Non-pigmented ciliary epithelial cell (primary cell): ENCODE measurements around the gene AQP1.

ENCODE experiments used
- DNase-seq: peaks from one replicate; pipeline ENCODE4 v3.0.0-alpha.2; 2010; ENCODE audit warnings: low read depth

Gene AQP1

DNA sequence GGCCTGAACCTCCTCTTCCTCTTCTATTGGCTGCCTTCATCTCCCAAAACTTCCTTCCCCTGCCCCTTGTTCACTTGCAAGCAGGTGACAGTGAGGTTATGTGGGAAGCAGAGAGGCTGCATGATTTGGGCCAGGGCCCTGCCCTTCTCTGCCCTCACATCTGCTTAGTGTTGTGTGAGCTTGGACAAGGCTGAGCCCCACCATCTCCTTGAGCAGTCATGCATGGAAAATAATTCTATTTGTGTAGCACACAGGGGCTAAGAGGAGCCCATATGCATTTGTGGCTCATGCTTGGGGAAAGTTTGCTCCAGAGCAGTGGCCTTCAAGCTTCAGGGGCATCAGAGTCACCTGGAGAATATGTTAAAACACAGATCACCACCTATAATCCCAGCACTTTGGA, 26.8 kb upstream of the AQP1 start:
- DNase-seq = no peak

DNA sequence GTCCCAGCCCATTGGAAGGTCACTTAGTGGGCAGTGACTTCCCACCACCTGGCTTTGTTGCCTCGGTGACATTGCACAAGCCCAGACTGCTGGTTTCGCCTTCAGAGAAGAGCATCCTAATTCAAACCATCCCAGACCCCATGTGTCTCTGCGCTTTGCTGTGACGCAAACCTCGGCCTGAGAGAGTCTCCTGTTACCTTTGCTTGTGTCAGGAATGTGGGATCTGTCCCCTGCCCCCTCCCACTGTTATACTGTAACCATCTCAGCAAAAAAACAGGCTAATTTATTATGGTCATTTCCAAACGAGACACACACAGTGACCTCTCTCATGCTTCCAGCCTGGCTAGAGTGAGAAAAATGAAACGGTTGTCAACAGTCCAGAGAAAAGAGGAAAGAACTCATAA, 25.0 kb upstream of the AQP1 start:
- no peak for DNase-seq

DNA sequence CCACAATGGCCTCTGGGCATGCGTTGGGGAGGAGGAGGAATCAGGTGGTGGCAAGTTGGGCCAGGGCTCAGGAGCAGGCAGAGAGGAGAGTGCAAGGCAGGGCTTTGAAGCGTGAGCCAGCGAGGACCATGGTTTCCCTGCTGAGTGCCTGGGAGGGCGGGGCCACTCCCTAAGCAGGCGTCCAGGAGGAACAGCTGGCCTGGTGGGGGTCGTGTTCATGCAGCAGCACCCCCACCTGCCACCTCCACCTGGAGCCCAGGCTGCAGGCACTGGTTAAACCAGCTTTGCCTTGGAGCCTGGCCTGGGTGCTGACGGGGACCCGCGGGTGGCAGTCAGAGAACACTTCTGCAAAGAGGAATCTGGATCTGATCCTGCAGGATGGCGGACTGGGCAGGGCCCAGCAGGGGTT, 24.2 kb upstream of the AQP1 start:
- DNase-seq = no peak

DNA sequence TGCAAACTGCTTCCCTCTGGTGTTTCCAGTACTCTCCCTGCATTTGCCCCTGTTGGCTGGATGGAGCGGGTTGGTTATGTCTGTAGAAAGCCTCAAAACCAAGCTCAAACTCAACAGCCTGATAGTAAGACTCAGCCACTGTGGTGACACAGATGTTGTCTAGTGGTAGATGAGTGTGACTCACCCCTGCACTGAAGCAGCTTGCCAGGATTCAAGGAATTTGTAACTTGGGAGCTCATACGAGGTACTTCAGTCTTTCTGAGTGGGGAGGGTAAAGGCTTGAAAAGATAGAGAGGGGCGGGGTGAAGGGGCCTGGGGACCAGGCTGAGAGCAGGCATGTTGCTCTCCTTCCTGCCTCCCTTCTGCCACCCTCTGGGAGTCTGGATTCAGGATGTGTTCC, 22.9 kb upstream of the AQP1 start:
- DNase-seq = peak; percentile 68

DNA sequence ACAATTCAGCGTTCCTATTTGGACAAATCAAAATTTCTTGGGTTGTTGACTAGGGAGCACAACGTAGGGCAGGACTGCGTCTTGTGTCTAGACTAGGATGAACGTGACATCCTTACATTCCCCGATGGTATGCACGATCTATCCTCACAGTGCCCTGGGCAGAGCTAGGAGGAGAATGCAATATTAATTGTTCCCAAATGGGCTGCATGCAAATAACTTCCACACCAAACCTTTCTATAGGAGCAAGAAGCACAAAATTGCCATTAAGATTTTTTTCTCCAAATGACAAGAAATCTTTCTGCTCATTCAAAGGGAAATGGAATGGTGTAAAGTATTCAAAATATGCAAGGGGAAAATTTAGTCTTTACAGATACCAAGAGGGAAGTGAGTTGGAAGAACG, 21.4 kb upstream of the AQP1 start:
- no peak for DNase-seq

DNA sequence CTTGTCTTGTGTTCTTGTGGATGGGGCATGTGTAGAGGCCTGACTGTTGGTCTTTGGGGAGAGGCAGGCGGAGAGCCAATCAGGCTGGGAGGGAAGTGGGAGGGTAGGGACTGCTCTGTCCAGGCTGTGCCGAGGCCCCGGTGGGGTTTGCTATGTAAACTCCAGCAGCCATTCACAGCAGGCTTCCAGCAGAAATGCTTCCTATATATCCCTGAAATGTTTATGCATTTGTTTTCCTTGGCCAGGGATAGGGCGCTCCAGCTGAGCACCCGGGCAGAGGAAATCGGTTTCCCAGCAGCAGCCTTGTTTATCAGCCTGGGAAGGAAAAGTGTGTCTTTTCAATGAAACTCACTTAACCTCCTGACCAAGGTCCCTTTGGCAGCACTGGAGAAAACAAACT, 18.3 kb upstream of the AQP1 start:
- peak; percentile 17 for DNase-seq

DNA sequence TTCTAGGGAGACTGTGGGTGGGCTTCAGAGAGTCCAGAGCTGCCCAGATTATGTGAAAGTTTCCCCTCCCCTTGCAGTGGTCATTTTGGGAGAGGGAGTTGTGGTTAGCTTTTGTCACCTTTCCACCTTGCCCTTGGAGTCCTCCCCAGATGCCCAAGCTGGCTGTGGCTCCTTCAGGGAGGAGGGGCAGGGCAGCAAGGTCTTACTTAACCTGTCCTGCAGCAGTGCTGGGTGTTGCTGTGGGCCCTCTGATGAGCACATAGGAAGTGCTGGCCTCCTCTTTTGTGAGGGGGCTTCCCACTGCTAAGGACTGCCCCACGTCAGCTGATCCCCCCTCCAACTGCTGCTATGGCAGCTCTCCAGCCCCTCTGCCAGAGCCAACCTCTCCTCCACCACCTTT, 17.6 kb upstream of the AQP1 start:
- no peak for DNase-seq

DNA sequence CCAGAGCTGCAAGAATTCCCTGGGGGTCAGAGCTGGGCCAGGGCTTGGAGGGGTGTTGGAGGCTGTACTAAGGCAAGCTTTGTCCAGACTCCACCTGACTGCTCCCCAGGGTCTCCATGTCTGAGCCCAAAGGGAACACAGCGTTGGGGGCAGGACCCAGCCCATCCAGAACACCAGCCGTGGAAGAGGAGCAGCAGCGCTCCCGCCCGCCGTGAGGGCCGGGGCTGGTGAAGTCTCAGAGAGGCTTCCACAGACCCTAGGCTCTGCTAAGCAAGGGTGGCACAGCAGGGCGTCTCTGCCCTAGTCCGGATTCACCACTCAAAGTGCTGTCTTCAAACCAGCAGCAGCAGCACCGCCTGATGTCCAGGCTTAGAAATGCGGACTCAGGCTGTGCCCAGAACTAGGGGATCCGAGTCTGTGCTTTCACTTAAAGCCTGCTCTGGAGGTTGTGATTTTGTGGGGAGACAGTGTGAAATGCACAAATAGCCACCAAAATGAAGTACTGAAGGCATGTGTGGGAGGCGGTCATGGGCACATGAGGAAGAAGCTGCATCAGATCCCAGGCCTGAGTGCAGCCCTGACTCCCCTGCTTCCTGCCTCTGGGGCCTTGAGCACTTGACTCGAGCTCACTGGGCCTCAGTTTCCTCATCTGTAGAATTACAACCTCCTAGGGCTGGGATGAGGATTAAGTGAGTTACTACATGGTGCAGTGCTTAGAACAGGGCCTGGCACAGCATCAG, 16.6 kb upstream of the AQP1 start:
- no peak for DNase-seq

DNA sequence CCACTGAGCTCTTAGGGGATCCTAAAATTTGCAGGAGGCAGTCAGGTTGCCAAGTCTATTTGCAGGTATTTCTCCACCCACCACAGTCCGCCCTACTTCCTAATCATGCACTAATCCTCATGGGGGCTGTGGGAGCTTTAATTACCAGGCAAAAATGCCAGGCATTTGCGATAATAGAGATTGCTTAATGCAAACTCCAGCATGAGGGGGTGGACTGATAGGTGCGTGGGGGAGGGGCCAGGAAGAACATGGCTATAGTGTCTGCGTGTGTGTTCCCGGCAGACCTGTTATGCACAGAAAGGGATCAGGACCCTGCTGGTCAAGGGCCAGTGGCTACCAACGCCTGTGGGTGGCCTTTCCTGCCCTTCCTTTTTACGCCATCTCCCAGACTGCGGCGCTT, 15.6 kb upstream of the AQP1 start:
- DNase-seq = no peak

DNA sequence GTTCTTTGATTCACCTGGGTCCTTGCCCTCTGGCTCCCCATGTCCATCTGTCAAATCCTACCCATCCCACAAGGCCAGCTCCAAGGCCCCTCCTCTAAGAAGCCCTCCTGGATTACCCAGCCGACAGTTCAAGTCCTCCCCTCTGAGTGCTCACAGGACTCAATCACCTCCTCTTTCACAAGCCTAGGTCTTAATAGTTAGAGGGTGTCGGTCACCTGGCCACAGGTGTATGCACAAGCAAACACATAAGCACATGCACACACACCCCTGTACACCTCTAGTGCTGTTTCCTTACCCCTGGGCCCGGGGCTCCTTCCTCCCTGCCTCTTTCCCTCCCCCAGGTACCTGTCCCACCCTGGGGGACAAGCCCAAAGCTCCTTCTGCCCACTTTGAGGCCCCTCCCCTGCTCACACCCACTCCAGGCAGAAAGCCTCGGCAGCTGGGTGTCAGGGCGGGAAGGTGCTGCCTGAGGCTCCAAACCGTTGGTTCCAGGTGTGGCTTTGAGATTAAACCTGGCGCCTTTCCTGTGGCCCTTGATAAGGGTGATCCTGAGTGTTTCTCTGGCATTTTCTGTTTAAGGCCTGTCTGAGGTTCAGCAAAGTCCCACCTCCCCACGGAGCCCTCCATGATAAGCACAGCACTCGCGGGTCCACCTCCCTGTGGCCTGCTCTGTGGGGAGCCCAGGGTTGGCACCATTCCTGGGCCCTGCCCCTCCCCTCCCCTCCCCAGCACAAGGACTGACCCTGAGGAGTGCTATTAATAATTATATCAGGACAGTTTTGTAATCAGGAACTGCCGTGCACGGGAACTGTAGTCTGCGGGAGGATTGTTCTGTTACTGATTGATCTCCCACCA, 14.6 kb upstream of the AQP1 start:
- DNase-seq = no peak

DNA sequence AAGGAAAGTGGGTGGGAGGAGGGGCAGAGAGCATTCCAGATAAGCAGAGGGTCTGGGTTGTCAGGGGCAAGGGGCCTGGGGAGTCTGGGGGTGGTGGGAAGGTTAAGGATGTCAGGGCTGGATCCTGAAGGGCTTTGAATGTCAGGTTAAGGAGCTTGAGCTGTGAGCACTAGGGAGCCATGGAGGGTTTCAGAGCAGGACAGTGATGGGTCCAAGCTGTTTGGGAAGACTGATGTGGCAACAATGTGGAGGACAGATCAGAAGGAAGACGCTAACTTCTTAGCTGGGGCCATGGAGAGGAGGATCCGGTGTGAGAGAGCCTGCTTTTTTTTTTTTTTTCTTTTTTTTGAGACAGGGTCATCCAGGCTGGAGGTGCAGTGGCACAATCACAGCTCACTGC, 13.9 kb upstream of the AQP1 start:
- no peak for DNase-seq

DNA sequence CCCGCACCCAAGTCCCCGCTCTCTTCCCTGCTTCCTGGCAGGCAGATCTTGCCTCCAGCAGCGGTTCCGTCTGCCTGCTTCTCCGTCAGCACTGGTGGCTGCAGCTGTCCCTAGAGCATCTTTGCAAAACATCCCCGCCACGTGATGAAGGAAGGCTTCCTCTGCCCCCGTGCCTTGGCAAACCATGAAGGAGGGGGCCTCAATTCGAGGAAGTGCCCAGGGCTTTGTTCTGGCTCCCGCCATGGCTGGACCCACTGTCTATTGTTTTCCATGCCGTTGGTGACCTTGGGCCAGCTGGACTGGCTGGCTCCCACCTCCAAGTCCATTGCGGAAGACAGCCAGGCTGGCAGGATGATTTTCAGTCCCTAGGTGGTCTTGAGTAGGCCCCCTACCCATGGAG, 13.2 kb upstream of the AQP1 start:
- DNase-seq = no peak

DNA sequence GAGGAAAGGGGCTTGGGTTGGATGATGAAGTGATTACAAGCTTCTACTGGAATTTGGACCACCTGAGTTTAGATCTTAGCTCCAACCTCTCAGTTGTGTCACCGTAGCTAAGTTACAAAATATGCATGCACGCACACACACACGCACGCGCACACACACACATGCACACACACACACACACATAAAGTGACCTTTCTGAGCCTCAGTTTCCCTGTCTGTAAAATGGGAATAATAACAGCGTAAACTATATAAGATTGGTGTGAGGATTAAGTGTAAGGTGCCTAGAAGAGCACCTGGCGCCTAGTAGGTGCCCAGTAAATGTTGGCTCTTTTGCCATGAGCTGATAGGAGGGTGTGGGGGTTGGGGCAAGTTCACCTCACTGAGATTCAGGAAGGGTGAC, 12.6 kb upstream of the AQP1 start:
- no peak for DNase-seq

DNA sequence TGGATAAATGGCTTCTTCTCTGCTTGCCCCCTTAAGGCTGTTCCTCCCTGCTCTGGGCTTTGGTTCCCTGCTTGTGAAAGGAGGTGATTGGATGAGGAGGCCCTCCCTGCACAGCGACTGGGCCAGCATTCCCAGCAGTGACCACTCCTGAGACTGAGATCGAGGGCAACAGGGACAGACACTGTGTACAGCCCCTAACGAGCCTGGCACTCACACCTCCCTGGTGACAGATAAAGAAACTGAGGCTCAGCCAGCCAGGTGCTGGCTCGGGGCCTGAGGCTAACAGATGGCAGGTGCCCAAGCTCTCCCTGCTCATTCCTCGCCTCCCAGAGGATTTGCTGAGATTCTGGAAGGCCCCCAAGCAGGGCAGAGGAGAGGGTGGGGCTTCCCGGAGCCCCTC, 12.0 kb upstream of the AQP1 start:
- no peak for DNase-seq

DNA sequence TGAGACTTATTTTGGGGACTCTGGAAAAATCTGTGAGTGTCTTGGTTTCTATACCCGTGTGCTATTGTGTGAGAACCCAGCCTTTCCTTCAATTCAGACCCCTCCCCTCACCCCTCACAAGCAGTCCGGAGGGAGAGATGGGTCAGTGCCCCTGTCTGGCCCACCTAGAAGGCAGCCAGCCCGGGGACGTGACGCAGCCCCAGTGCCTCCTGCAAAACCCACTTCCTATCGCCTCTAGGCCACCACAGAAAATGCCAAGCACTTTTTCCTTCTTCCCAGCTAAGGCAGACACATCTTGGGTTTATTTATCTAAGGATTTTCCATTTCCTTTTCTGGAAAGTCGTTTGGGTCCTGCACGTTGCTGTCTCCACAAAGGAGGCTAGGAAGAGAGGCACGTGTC, 11.6 kb upstream of the AQP1 start:
- DNase-seq = no peak

DNA sequence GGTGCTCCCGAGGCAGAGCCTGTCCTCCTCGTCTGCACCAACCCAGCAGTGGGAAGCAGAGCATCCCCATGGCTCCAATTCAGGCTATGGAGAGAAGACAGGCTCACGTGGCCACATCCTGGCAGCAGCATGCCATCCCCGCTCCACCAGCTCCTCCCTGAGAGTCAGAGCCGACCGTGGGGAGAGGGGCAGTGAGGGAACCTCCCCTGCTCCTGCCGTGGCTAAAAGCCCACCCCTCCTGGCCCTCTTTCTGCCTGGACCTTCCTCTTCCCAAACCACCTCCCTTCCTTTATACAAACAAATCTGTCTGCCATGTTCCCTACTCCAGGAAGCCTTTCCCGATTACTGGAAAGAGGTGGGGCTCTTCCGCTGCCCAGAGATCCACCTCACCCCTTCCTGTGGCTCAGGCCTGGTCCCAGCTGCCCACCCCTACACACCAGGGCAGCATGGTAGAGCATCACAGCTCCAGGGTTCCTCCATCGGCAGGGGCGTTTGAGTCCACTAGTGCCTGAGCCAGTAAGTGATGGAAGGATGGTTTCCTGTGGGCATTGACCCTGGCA, 10.8 kb upstream of the AQP1 start:
- no peak for DNase-seq

DNA sequence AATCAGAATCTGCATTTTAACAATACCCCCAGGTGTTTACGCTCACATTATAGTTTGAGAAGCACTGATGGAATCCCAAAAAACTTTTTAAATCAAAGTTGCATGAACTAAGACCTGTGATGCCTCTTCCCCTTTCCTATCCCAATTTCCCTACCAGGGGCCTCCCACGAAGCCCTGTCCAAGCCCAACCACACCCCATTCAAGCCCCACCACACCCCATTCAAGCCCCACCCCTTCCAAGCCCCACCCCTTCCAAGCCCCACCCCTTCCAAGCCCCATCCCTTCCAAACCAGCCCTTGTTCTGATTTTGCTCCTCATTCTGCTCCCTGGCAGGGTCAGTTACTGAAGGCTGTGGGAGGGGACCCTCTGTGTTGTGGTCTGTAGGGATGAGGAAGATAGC, 9.8 kb upstream of the AQP1 start:
- no peak for DNase-seq

DNA sequence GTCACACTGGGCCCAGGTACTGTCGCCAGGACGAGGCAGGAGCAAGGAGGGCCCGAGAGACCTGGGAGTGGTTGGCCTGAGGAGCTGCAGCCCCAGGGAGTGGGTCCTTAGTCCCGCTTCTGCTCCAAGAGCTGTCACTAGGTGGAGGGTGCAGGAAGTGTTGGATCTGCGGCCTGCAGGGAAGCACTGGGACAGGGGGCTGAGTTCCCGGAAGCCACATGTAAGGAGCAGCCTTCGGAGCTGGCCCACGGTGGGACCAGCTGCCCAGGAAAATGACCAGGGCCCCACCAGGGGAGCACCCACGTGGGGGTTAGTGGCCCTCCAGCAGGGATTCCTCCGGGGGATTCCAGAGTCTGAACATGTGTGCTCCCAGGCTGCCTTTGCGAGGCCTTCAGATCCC, 9.2 kb upstream of the AQP1 start:
- DNase-seq = no peak

DNA sequence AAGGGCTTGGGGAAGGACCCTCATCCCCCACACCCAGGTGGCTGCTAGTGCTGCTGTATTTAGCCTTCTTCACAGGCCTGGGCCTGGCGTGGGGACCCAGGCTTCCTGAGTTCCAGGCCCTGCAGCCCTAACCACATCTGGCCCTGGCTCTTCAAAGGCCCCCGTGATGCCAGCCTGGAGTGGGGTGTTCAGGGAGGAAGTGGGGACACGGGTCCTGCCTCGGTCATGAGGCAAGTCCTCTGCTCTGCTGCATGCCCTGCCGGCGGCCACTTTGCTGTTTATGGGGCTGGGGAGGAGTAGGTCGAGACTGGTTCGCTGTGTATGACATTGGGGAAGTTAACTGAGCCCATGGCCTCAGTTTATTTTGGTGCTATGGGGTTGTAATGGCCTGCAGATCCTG, 8.5 kb upstream of the AQP1 start:
- DNase-seq = no peak

DNA sequence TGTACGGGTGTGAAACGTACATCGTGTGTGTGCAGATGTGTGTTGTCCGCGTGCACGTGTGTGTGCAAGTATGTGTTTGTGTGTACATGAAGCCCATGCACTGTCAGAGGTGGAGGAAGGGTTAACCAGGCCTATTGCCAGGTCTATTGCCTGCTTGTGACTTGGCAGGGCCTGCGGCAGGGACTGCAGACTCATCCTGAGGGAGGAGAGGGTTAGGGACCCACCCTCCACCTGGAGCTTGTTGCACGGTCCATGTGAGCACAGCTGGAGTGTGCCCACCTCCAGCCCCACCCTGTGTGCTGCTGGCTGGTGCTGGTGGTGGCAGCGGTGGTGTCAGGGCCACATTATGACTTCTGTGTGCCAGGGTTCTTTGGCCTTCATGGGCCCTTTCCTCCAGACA, 7.1 kb upstream of the AQP1 start:
- no peak for DNase-seq

DNA sequence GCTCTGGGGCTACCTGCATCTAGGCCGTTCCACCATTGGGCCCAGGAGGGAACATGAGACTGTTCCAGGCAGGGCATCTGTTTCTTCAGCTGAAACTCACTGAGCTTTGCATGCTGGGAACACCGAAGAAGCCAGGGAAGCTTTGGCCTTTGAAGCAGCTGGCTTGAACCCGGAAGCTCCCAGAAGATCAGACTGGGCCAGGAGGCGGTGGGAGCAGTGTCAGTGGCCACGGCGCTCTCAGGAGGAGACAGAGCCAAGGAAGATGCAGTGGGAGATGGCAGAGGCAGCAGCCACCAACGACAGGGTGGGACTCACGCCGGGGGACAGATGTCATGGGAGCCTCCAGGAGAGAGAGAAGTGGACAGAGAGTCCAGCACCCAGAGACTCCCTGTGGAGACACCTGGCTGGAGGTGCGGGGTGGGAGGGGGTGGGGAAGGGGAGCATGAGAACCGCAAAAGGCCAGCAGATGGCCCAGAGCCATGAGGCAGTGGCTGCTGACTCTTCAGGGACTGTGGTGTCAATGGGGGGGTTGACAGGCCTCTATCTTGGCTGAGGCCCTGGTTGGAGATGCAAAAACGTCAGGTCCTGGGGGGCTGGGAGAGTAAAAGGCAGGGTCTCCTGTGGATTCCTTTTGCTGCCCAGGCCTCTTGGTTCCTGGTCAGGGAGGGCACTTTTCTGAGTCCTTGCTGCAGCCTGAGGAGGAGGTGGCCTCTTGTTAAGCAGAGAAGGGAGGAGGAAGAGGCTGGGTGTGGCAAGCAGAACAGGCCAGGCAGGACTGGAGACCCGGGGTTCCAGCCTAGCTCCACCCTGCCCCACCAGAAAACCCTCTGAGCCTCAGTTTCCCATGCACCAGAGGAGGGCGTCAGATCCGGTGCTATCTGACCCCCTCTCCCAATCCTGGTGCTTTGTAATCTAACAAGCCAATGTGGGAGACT, 6.3 kb upstream of the AQP1 start:
- no peak for DNase-seq

DNA sequence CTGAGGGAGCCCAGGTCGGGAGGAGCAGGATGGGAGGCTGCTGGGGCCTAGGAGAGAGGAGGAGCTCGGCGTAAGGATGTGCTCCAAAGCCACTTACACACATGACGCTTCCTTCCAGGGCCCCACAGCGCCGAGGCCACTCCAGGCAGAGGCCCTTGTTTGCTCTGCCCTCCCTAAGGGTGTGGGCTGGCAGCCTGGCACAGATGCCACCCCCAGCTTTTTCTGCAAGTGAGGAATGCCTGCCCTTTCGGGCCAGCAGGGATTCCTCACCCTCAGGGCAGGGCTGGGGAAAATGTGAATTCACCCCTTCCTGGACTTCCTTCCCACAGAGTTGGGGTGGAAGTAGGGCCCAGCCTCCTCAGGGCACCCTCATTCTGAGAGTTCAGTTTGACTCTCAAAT, 5.6 kb upstream of the AQP1 start:
- DNase-seq = no peak
